Smooth muscle cell (in vitro differentiated cells): ENCODE data around the gene TMEM9. TPM values are rescaled to one million over a fixed set of nuclear protein-coding genes. Genes with fewer than 3 reads are reported as not detected.

Experiments
- DNase-seq: peaks from one replicate; lab custom pipeline; 2025; ENCODE audit not compliant: unreplicated experiment; lab: John Stamatoyannopoulos, UW
- H2AFZ ChIP-seq: fragments of 200-600 bp; sonication (generic); 2 replicates; pipeline ENCODE4 v1.6.0; 2016; ENCODE audit warnings: antibody characterized with exemption, low read depth, mild to moderate bottlenecking
- H3F3A ChIP-seq: fragments of 200-600 bp; sonication (generic); 2 replicates; pipeline ENCODE4 v1.6.0; 2017; ENCODE audit warnings: antibody characterized with exemption, low read depth
- H3K27ac ChIP-seq: fragments of 200-600 bp; sonication (generic); 2 replicates; pipeline ENCODE4 v1.5.1; 2016; ENCODE audit warnings: low read depth, mild to moderate bottlenecking
- H3K27me3 ChIP-seq: fragments of 200-600 bp; sonication (generic); 2 replicates; pipeline ENCODE4 v1.6.1; 2016; ENCODE audit warnings: low read depth, mild to moderate bottlenecking
- H3K36me3 ChIP-seq: fragments of 200-600 bp; sonication (generic); 2 replicates; pipeline ENCODE4 v1.5.1; 2016; ENCODE audit warnings: low read depth
- H3K4me1 ChIP-seq: fragments of 200-600 bp; sonication (generic); 2 replicates; pipeline ENCODE4 v1.5.1; 2016; ENCODE audit warnings: low read depth
- H3K4me2 ChIP-seq: fragments of 200-600 bp; sonication (generic); 2 replicates; pipeline ENCODE4 v1.6.0; 2016; ENCODE audit warnings: mild to moderate bottlenecking
- H3K4me3 ChIP-seq: fragments of 200-600 bp; sonication (generic); 2 replicates; pipeline ENCODE4 v1.5.1; 2016; ENCODE audit warnings: mild to moderate bottlenecking
- H3K79me2 ChIP-seq: fragments of 200-600 bp; sonication (generic); 2 replicates; pipeline ENCODE4 v1.6.0; 2016; ENCODE audit warnings: low read depth, mild to moderate bottlenecking
- H3K9ac ChIP-seq: fragments of 200-600 bp; sonication (generic); 2 replicates; pipeline ENCODE4 v1.6.0; 2016; ENCODE audit warnings: low read depth
- H3K9me3 ChIP-seq: fragments of 200-600 bp; sonication (generic); replicated peaks from 2 replicates; pipeline ENCODE4 v1.5.1; 2016; ENCODE audit warnings: low read depth
- H4K20me1 ChIP-seq: fragments of 200-600 bp; sonication (generic); 2 replicates; pipeline ENCODE4 v1.6.0; 2016; ENCODE audit warnings: low read depth
- CTCF ChIP-seq: fragments of 200-600 bp; sonication (generic); IDR thresholded peaks from 2 replicates; pipeline ENCODE4 v1.5.1; 2017; ENCODE audit warnings: borderline replicate concordance, mild to moderate bottlenecking, antibody characterized with exemption; ENCODE audit not compliant: insufficient read depth, poor library complexity, severe bottlenecking
- WGBS: methylation state at CpG from one replicate; pipeline ENCODE4 v1.1.7; 2016; ENCODE audit warnings: low lambda C conversion rate; 5-methylcytosine and 5-hydroxymethylcytosine counted together
- polyA plus RNA-seq: library from polyadenylated mRNA; unstranded; fragments of >200 nt; fragmentation: Nextera tagmentation; extraction: Ambion mirVana; gene quantifications from 2 replicates; pipeline ENCODE4 v1.2.1, GENCODE V29; 2016
- total RNA-seq: library from RNA; depleted of rRNA; stranded (reverse); fragments of >200 nt; gene quantifications from 2 replicates; pipeline ENCODE4 v1.2.3, GENCODE V29; 2014

Gene TMEM9
- total and polyA plus RNA-seq, 2 experiments from 2014 or later = 153 to 211 TPM

- no peaks in the 10 kb centered on the region for H3K79me2 ChIP-seq
- H3K36me3 ChIP-seq = no peaks in the 10 kb centered on the region
- no peak overlapping the region for H3K27ac ChIP-seq
- peaks cover 4% of the 10 kb centered on the region for H3K27me3 ChIP-seq
- no peak for TF ChIP-seq CTCF
- no peak overlapping the region for H3K4me2 ChIP-seq
- no peaks in the 10 kb centered on the region for H3F3A ChIP-seq
- no peak overlapping the region for H3K4me3 ChIP-seq
- peaks cover 5% of the 10 kb centered on the region for H3K4me1 ChIP-seq
- no peaks in the 10 kb centered on the region for H3K9me3 ChIP-seq
- no peak overlapping the region for H3K9ac ChIP-seq
- DNase-seq = no peak
- WGBS = 91% methylated on average over 5 of the region's 5 CpGs
- H2AFZ ChIP-seq = no peak overlapping the region
- H4K20me1 ChIP-seq = no peaks in the 10 kb centered on the region
These were observed 43.7 kb downstream of the TMEM9 start for GRCh38 chr1:201110616-201111015.

- WGBS = 90% methylated on average over 8 of the region's 10 CpGs
- H3K27me3 ChIP-seq = no peaks in the 10 kb centered on the region
These were observed 44.1 kb downstream of the TMEM9 start for GRCh38 chr1:201110138-201110537.

GRCh38 chr1:201109651-201110050 lies 44.6 kb downstream of the TMEM9 start:
- Histone ChIP-seq H3K27me3 (no peaks in the 10 kb centered on the region), H4K20me1 (no peaks in the 10 kb centered on the region), H3K79me2 (no peaks in the 10 kb centered on the region), H2AFZ (no peak overlapping the region), H3K36me3 (no peaks in the 10 kb centered on the region), H3K4me3 (no peak overlapping the region), H3K9me3 (no peaks in the 10 kb centered on the region), H3K27ac (no peak overlapping the region), H3K9ac (no peak overlapping the region), H3K4me1 (peaks cover 5% of the 10 kb centered on the region), H3F3A (no peaks in the 10 kb centered on the region), H3K4me2 (no peak overlapping the region)
- no peak for DNase-seq
- WGBS = 42% methylated on average over 1 of the region's 1 CpG
- no peak for TF ChIP-seq CTCF

More at GRCh38 chr1:201110138-201110537, 44.1 kb downstream of the TMEM9 start:
- no peak overlapping the region for H3K4me2 ChIP-seq
- no peaks in the 10 kb centered on the region for H4K20me1 ChIP-seq
- no peak overlapping the region for H2AFZ ChIP-seq
- no peak overlapping the region for H3K9ac ChIP-seq
- H3K4me1 ChIP-seq = peaks cover 5% of the 10 kb centered on the region
- no peak overlapping the region for H3K27ac ChIP-seq
- H3K9me3 ChIP-seq = no peaks in the 10 kb centered on the region
- H3K4me3 ChIP-seq = no peak overlapping the region
- no peak for TF ChIP-seq CTCF
- H3K36me3 ChIP-seq = no peaks in the 10 kb centered on the region
- H3K79me2 ChIP-seq = no peaks in the 10 kb centered on the region
- no peak for DNase-seq
- no peaks in the 10 kb centered on the region for H3F3A ChIP-seq

- no peaks in the 10 kb centered on the region for H3K27me3 ChIP-seq
- no peak overlapping the region for H3K4me3 ChIP-seq
- TF ChIP-seq CTCF = no peak
- H3K36me3 ChIP-seq = no peaks in the 10 kb centered on the region
- no peaks in the 10 kb centered on the region for H3K9me3 ChIP-seq
- 71% methylated on average over 1 of the region's 1 CpG for WGBS
- no peaks in the 10 kb centered on the region for H3K79me2 ChIP-seq
- no peaks in the 10 kb centered on the region for H3F3A ChIP-seq
- no peak overlapping the region for H3K4me2 ChIP-seq
- peaks cover under 1% of the 10 kb centered on the region for H3K4me1 ChIP-seq
- no peak for DNase-seq
- H4K20me1 ChIP-seq = no peaks in the 10 kb centered on the region
- H3K27ac ChIP-seq = no peak overlapping the region
- no peak overlapping the region for H3K9ac ChIP-seq
- no peak overlapping the region for H2AFZ ChIP-seq
These were observed 45.7 kb downstream of the TMEM9 start for GRCh38 chr1:201108614-201109013.
